Measurements from ENCODE around the gene SELENOO. TPM values are rescaled to one million over a fixed set of nuclear protein-coding genes. Genes with fewer than 3 reads are reported as not detected.

The SELENOO gene
- total RNA-seq, 1 experiment from 2014 or later: 21.9 TPM

DNA sequence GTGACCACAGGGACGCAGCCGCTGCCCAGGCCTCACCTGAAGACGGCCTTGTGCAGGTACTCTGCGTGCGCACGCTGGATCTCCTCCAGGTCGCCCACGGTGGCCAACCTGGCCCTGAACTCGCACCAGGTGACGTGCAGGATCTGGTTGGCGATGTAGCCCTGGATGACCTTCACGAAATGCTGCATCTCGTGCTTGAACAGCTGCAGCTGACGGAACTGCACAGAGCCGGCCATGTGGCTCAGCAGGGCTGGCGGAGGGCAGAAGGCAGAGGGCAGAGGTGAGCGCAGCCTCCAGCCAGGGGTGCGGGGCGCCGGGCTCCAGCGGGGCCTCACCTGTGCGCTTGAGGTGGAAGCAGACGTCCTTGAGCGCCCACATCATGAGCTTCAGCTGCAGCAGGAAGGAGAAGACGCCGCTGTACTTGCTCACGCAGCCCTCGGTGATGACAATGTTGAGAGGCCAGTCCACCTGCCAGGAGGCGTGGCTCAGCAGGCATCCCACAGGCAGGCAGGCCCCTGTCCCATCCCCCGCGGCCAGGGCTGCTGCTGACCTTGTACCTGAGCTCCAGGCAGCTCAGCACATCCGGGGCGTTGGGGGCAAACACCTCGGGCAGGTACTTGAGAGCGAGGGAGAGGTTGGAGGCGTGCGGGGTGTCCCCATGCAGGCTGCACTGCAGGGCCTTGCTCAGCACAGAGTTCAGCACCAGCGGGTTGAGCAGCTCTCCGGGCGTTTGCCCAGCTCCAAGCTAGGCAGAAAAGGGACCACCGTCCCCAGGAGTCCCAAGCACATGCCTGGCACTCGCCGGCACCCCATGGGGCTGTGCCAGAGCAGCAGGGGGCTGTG lies 17.6 kb downstream of the SELENOO start:
- Mint-ChIP-seq H3K27ac (ENCODE audit: low read depth, unreplicated experiment) (no peak overlapping the region), H3K9me3 (ENCODE audit: unreplicated experiment) (no peaks in the 10 kb centered on the region), H3K27me3 (ENCODE audit: insufficient read depth, unreplicated experiment) (no peaks in the 10 kb centered on the region), H3K36me3 (ENCODE audit: insufficient read depth, unreplicated experiment) (peaks cover 72% of the 10 kb centered on the region), H3K4me3 (ENCODE audit: unreplicated experiment) (no peak overlapping the region), H3K4me1 (ENCODE audit: insufficient read depth, unreplicated experiment) (no peaks in the 10 kb centered on the region)
- CTCF ChIA-PET: interaction anchor here (0.6 to 2.1 kb wide), 3 partner anchors 19 to 281 kb away, joined by 3 to 6 read pairs (median 3); no protein-coding TSS in a partner anchor
- TF ChIP-seq, protein P1, sequence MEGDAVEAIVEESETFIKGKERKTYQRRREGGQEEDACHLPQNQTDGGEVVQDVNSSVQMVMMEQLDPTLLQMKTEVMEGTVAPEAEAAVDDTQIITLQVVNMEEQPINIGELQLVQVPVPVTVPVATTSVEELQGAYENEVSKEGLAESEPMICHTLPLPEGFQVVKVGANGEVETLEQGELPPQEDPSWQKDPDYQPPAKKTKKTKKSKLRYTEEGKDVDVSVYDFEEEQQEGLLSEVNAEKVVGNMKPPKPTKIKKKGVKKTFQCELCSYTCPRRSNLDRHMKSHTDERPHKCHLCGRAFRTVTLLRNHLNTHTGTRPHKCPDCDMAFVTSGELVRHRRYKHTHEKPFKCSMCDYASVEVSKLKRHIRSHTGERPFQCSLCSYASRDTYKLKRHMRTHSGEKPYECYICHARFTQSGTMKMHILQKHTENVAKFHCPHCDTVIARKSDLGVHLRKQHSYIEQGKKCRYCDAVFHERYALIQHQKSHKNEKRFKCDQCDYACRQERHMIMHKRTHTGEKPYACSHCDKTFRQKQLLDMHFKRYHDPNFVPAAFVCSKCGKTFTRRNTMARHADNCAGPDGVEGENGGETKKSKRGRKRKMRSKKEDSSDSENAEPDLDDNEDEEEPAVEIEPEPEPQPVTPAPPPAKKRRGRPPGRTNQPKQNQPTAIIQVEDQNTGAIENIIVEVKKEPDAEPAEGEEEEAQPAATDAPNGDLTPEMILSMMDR (IDR thresholded peaks at IDR 0.05; ENCODE audit: unreplicated experiment): no peak
- DNase-seq (ENCODE audit: unreplicated experiment): no peak
- no TSS peak for BruUV-seq (replicated peaks)
- intact Hi-C loops (cut with micrococcal nuclease): no loop called here
- POLR2A ChIA-PET: interaction anchor here (1.4 kb wide), 1 partner anchor 26 kb away, joined by 4 read pairs; no protein-coding TSS in a partner anchor

- Mint-ChIP-seq H3K27ac (ENCODE audit: low read depth, unreplicated experiment) (no peak overlapping the region), H3K9me3 (ENCODE audit: unreplicated experiment) (no peaks in the 10 kb centered on the region), H3K36me3 (ENCODE audit: insufficient read depth, unreplicated experiment) (peaks cover 67% of the 10 kb centered on the region), H3K4me3 (ENCODE audit: unreplicated experiment) (no peak overlapping the region), H3K4me1 (ENCODE audit: insufficient read depth, unreplicated experiment) (no peaks in the 10 kb centered on the region), H3K27me3 (ENCODE audit: insufficient read depth, unreplicated experiment) (no peaks in the 10 kb centered on the region)
- intact Hi-C loops (cut with micrococcal nuclease): no loop called here
- DNase-seq (ENCODE audit: unreplicated experiment): peak; percentile 77
- no TSS peak for BruUV-seq (replicated peaks)
- POLR2A ChIA-PET: interaction anchor here (1.4 kb wide), 1 partner anchor 25 kb away, joined by 4 read pairs; no protein-coding TSS in a partner anchor
- TF ChIP-seq, protein P1 (IDR thresholded peaks at IDR 0.05; ENCODE audit: unreplicated experiment): no peak
- CTCF ChIA-PET: interaction anchor here (1.0 to 1.4 kb wide), 2 partner anchors 18 to 22 kb away, joined by 3 read pairs; no protein-coding TSS in a partner anchor
Measured at GRCh38 chr22:50218996-50219727, 18.4 kb downstream of the SELENOO start.

GRCh38 chr22:50219800-50220602 lies 19.2 kb downstream of the SELENOO start:
- no TSS peak for BruUV-seq (replicated peaks)
- intact Hi-C loops (cut with micrococcal nuclease): no loop called here

More at GRCh38 chr22:50219800-50220602, 19.2 kb downstream of the SELENOO start:
- Mint-ChIP-seq H3K27ac (ENCODE audit: low read depth, unreplicated experiment) (no peak overlapping the region), H3K36me3 (ENCODE audit: insufficient read depth, unreplicated experiment) (peaks cover 66% of the 10 kb centered on the region), H3K27me3 (ENCODE audit: insufficient read depth, unreplicated experiment) (no peaks in the 10 kb centered on the region), H3K9me3 (ENCODE audit: unreplicated experiment) (no peaks in the 10 kb centered on the region), H3K4me3 (ENCODE audit: unreplicated experiment) (no peak overlapping the region), H3K4me1 (ENCODE audit: insufficient read depth, unreplicated experiment) (no peaks in the 10 kb centered on the region)
- ChIA-PET CTCF (interaction anchor here (1.4 kb wide), 1 partner anchor 21 kb away, joined by 3 read pairs; no protein-coding TSS in a partner anchor), POLR2A (no interaction called here)
- no peak for DNase-seq (ENCODE audit: unreplicated experiment)
- TF ChIP-seq, protein P1 (IDR thresholded peaks at IDR 0.05; ENCODE audit: unreplicated experiment): no peak
